Cortex of kidney (tissue), 1 donor: ENCODE measurements around the gene KMT2A.

Experiments used
- DNase-seq: peaks from one replicate; lab custom pipeline; 2025; lab: John Stamatoyannopoulos, UW

KMT2A gene

DNA sequence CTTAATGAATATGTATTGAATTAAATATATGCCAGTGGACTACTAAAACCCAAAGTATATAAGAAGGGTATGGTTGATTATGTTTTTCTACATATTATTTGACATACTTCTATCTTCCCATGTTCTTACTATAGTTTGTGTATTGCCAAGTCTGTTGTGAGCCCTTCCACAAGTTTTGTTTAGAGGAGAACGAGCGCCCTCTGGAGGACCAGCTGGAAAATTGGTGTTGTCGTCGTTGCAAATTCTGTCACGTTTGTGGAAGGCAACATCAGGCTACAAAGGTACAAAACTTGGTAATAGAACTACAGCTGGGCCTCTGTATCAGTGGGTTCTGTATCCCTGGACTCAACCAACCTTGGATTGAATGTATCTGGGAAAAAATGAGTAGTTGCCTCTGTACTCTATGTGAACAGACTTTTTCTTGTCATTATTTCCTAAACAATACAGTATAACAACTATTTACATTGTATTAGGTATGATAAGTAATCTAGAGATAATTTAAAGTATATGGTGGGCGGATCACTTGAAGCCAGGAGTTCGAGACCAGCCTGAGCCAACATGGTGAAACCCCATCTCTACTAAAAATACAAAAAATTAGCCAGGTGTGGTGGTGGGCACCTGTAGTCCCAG is 52.3 kb downstream of the KMT2A start:
- DNase-seq, result no peak

DNA sequence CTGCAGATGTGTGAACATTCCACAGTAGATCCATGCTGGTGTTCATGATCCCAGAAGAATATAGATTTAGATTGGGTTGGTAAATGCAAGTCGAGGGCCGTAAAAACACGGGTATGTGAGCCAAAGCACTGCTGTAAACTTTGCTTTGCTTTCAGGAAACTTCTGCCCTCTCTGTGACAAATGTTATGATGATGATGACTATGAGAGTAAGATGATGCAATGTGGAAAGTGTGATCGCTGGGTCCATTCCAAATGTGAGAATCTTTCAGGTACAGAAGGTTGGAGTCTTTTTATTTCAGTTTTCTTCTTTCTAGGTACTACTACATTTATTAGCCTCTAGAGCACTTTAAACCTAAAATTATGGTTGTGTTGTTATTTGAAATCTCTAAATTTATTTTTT is 54.7 kb downstream of the KMT2A start:
- DNase-seq, result no peak

GRCh38 chr11:118497831-118498230 is 61.5 kb downstream of the KMT2A start:
- DNase-seq, result no peak

- DNase-seq, result no peak
These were observed 66.9 kb downstream of the KMT2A start for GRCh38 chr11:118503216-118503615.

DNA sequence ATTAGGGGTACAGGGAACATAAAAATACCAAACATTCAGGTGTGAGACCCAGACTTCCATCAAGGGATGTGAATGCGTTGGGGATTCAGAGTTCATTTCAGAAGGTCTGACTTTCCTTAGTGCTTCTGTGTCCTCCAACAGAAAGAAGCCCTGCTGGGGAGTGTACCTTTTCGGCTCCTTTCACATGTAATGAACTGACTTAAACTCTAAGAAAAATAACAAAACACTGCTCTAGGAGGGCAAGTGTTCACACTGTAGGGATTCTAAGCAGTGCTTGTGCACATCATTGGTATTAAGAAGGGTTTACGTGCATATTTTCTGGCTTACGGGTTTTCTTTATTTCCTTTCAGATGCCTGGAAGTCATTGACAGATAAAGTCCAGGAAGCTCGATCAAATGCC is 75.3 kb downstream of the KMT2A start:
- no peak for DNase-seq

DNA sequence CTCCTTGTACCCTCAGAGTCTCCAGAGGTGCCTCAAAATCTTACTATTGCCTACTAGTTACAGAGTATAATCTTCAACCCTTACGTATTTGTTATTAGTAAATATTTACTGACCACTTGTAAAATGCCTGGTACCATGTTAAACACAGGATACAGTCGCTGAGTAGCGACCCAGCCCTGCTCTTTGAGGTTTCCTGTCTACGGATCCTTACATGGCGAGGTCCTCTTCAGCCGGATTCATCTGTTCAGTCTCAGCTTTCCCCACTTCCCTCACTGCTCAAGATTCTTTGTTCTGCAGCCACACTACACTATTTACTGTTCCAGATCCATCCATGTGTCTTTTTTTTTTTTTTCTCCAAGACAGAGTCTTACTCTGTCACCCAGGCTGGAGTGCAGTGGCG is 77.8 kb downstream of the KMT2A start:
- no peak for DNase-seq

GRCh38 chr11:118519549-118519948 is 83.3 kb downstream of the KMT2A start:
- no peak for DNase-seq

DNA sequence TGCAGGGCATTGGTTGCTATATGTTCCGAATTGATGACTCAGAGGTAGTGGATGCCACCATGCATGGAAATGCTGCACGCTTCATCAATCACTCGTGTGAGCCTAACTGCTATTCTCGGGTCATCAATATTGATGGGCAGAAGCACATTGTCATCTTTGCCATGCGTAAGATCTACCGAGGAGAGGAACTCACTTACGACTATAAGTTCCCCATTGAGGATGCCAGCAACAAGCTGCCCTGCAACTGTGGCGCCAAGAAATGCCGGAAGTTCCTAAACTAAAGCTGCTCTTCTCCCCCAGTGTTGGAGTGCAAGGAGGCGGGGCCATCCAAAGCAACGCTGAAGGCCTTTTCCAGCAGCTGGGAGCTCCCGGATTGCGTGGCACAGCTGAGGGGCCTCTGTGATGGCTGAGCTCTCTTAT is 85.6 kb downstream of the KMT2A start:
- DNase-seq, result no peak

GRCh38 chr11:118522571-118523072 is 86.3 kb downstream of the KMT2A start:
- DNase-seq, result no peak

DNA sequence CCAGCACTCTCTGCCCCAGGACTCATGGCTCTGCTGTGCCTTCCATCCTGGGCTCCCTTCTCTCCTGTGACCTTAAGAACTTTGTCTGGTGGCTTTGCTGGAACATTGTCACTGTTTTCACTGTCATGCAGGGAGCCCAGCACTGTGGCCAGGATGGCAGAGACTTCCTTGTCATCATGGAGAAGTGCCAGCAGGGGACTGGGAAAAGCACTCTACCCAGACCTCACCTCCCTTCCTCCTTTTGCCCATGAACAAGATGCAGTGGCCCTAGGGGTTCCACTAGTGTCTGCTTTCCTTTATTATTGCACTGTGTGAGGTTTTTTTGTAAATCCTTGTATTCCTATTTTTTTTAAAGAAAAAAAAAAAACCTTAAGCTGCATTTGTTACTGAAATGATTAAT is 88.1 kb downstream of the KMT2A start:
- no peak for DNase-seq

GRCh38 chr11:118524757-118525470 is 88.6 kb downstream of the KMT2A start:
- no peak for DNase-seq

- DNase-seq, result no peak
These were observed 90.4 kb downstream of the KMT2A start for GRCh38 chr11:118526688-118527087.

DNA sequence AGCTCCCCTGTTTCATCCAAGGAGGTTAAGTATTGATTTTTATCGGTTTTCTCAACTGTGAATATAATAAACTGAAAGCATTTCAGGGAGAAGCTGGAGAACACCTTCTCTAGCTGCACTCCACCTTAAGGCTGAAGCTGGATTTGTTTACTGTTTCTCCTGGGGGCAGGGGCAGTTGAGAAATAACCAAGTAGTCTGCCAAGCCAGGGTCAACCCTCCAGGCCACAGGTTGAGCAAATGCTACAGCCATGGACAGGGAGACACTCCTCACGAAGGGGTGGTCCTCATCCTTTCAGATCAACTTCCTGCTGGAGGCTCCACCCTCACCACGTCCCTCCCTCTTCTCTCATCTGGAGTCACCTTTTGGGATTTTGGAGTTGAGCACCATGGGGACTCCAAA is 90.8 kb downstream of the KMT2A start, which contains the start of gene TTC36:
Gene TTC36 (plus strand): TSS at position 366 of the 400 bp plus-strand sequence. CDS start 21 bp downstream, at position 387.
- DNase-seq, result no peak

DNA sequence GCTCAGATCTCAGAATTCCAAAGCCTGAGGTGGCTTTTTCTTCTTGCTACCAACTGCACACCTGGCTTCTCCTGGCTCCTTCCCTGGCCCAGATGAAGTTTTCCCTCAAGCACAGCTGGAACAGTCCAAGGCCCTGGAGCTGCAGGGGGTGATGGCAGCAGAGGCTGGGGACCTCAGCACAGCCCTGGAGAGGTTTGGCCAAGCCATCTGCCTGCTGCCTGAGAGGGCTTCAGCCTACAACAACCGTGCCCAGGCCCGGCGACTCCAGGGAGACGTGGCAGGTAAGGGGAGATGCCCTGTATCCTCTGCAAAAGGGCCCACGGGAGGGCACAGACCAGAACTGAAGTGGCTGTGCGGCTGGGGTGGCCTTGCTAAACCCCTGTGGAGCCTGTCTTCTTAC is 92.2 kb downstream of the KMT2A start:
- no peak for DNase-seq

GRCh38 chr11:118529584-118530175 is 93.4 kb downstream of the KMT2A start:
- DNase-seq, result no peak

DNA sequence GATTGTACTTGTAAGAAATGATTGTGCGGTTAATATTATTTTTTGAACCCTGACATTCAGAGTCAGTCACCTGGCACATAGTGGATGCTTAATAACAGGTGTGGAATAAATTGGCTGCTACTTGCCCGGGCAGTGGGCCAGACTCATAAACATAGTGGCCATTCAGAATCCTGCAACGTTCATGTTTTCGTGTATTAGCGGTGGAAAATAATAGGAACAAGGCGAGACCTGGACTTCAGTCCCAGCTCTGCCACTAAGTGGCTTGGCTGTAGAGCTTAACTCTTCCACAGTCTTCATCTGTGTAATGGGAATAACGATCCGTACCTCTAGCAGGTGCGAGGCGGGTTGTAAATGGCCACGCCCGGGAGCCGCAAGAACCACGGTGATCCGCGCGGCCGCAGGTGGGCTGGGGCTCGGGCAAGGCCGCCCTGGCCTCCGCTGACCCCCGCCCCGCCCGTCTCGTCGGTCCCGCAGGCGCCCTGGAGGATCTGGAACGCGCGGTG is 93.9 kb downstream of the KMT2A start:
- no peak for DNase-seq

DNA sequence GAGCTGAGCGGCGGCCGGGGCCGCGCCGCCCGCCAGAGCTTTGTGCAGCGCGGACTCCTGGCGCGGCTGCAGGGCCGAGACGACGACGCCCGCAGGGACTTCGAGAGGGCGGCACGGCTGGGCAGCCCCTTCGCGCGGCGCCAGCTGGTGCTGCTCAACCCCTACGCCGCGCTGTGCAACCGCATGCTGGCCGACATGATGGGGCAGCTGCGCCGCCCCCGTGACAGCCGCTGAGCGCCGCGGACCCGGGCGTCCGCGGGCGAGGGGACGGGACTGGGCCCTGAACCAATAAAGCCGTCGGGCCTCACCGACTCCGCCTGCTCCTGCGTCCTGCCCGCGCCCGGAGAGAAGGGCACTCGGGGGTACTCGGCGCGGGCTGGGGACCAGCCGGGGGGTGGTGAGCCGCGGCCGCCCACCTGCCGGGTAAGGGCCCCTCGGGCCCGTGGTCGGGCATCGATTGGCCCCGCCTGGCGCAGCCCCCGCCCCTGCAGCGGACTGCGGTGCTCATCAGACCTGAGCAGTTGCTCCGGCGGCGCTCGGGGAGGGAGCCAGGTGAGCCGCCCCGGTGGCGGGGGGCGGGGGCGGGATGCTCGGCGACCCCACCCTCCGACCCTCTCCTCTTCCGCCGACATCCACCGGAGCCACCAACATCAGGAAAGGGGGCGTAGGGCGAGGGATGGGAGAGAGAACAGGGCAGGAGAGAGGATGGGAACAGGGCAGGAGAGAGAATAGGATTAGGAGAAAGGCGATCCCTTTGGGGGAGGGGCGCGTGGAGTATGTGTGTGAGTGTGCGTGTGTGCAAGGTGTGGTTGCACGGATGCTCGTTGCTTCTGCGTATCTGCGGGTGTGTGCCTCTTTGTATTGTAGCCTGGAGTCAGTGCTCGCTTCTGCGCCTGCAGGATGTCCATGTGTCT is 94.6 kb downstream of the KMT2A start, which contains the start of gene TMEM25:
Gene TMEM25 (plus strand): TSS at position 510 of the 914 bp plus-strand sequence. CDS start 610 bp downstream, outside the sequence.
- no peak for DNase-seq

DNA sequence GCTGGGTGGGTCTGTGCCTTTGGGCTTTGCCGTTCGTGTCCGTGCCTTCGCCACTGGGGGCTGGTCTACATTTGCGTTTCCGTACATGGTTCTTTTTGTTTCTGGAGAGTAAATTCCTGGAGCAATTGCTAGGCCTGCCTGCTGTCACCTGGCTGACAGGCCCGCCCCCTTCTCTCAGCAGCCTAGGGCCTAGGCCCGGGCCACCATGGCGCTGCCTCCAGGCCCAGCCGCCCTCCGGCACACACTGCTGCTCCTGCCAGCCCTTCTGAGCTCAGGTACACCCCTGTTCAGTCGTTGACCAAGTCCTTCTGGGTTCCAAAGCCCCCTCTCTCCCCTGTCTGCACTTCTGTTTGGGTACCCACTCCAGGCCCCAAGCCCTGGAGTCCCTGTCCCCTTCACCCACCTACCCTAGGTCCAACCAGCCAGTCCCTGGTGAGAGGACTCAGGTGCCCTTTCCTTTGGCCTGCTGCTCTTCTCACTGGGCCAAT is 95.3 kb downstream of the KMT2A start:
- no peak for DNase-seq

DNA sequence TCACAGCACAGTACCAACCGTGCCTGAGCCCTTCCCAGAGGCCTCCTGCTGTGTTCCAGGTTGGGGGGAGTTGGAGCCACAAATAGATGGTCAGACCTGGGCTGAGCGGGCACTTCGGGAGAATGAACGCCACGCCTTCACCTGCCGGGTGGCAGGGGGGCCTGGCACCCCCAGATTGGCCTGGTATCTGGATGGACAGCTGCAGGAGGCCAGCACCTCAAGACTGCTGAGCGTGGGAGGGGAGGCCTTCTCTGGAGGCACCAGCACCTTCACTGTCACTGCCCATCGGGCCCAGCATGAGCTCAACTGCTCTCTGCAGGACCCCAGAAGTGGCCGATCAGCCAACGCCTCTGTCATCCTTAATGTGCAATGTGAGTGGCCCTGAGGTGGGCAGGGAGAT is 95.8 kb downstream of the KMT2A start:
- DNase-seq, result no peak

- DNase-seq, result no peak
These were observed 96.8 kb downstream of the KMT2A start for GRCh38 chr11:118532852-118533768.
